HG03159 (cell line): ENCODE results near the gene CTSC.
"Not testable (repeated sequence)": the region's sequence is repeated elsewhere in the genome, so short reads cannot be mapped to it uniquely, and the experiment has no call there.

Source experiments
- ATAC-seq: cut with Tn5 transposase; IDR thresholded peaks from one replicate; pipeline ENCODE4 v1.9.1; 2021; ENCODE audit warnings: mild to moderate bottlenecking, moderate library complexity; ENCODE audit not compliant: unreplicated experiment

CTSC gene

GRCh38 chr11:88292171-88292843, 45.2 kb downstream of the CTSC start:
- no peak for ATAC-seq

GRCh38 chr11:88288560-88288959, 49.0 kb downstream of the CTSC start:
- ATAC-seq = no peak

- no peak for ATAC-seq
Measured at GRCh38 chr11:88284336-88285050, 53.0 kb downstream of the CTSC start.

GRCh38 chr11:88282747-88283515, 54.6 kb downstream of the CTSC start:
- no peak for ATAC-seq

GRCh38 chr11:88281317-88281712, 56.2 kb downstream of the CTSC start:
- ATAC-seq = no peak

- no peak for ATAC-seq
Measured at GRCh38 chr11:88280673-88281316, 56.7 kb downstream of the CTSC start.

- ATAC-seq = no peak
Measured at GRCh38 chr11:88277349-88277915, 60.1 kb downstream of the CTSC start.

GRCh38 chr11:88275636-88276035, 61.9 kb downstream of the CTSC start:
- ATAC-seq = no peak

GRCh38 chr11:88266919-88267318, 70.6 kb downstream of the CTSC start:
- ATAC-seq = no peak

- no peak for ATAC-seq
Measured at GRCh38 chr11:88266157-88266556, 71.4 kb downstream of the CTSC start.

GRCh38 chr11:88259431-88259830, 78.1 kb downstream of the CTSC start:
- ATAC-seq = no peak

- ATAC-seq = no peak
Measured at GRCh38 chr11:88252208-88252607, 85.3 kb downstream of the CTSC start.

GRCh38 chr11:88250566-88251242, 86.8 kb downstream of the CTSC start:
- no peak for ATAC-seq

GRCh38 chr11:88249706-88250105, 87.8 kb downstream of the CTSC start:
- no peak for ATAC-seq

GRCh38 chr11:88246696-88247095, 90.8 kb downstream of the CTSC start:
- ATAC-seq = no peak

GRCh38 chr11:88245576-88245975, 92.0 kb downstream of the CTSC start:
- ATAC-seq = not testable (repeated sequence)
